DOHH2 (cell line): ENCODE measurements around the gene GCNA.

Experiments used
- CTCF ChIP-seq: fragments of 200-600 bp; sonication (generic); IDR thresholded peaks from one replicate; pipeline ENCODE4 v1.5.1; 2014; ENCODE audit warnings: antibody characterized with exemption, mild to moderate bottlenecking, low read depth, low read length; ENCODE audit not compliant: poor library complexity, severe bottlenecking
- EZH2phosphoT487 ChIP-seq: fragments of 200-600 bp; sonication (generic); IDR thresholded peaks from 2 replicates; pipeline ENCODE4 v1.6.1; 2017; ENCODE audit warnings: borderline replicate concordance, mild to moderate bottlenecking, antibody characterized with exemption, low read length, moderate library complexity, mixed read lengths

- no peak for TF ChIP-seq CTCF
- no peak for TF ChIP-seq EZH2phosphoT487
Measured at GRCh38 chrX:71607488-71607887, 29.3 kb downstream of the GCNA start.
